Fibroblast of peridontal ligament (primary cell): ENCODE data around the gene DTL.
"Not testable (repeated sequence)": the region's sequence is repeated elsewhere in the genome, so short reads cannot be mapped to it uniquely, and the experiment has no call there.

Source experiments
- DNase-seq: peaks from one replicate; pipeline ENCODE4 v3.0.0-alpha.2; 2010; ENCODE audit errors: extremely low read depth

DTL gene

GRCh38 chr1:212035123-212035834, at the start of gene DTL, which contains the start of gene INTS7:
DTL (plus strand) TSS chr1:212035748; CDS start chr1:212035891, 143 bp downstream.
INTS7 (minus strand) TSS chr1:212035557; CDS start chr1:212035437, 120 bp downstream.
- DNase-seq: peak; percentile 99

GRCh38 chr1:211986628-211987254, 48.8 kb upstream of the DTL start:
- no peak for DNase-seq

- no peak for DNase-seq
Observed at GRCh38 chr1:211991695-211992094, 43.9 kb upstream of the DTL start.

GRCh38 chr1:211997426-211997825, 38.1 kb upstream of the DTL start:
- DNase-seq: not testable (repeated sequence)

GRCh38 chr1:212002536-212002935, 33.0 kb upstream of the DTL start:
- no peak for DNase-seq

- no peak for DNase-seq
Observed at GRCh38 chr1:212004895-212005608, 30.5 kb upstream of the DTL start.

- DNase-seq: no peak
Observed at GRCh38 chr1:212007178-212007577, 28.4 kb upstream of the DTL start.

- peak; percentile 69 for DNase-seq
Observed at GRCh38 chr1:212007886-212008285, 27.7 kb upstream of the DTL start.

GRCh38 chr1:212009561-212009960, 26.0 kb upstream of the DTL start:
- DNase-seq: no peak

GRCh38 chr1:212010004-212010403, 25.5 kb upstream of the DTL start:
- DNase-seq: no peak

- DNase-seq: peak; percentile 75
Observed at GRCh38 chr1:212012034-212012740, 23.4 kb upstream of the DTL start.

- no peak for DNase-seq
Observed at GRCh38 chr1:212013672-212014071, 21.9 kb upstream of the DTL start.

- DNase-seq: no peak
Observed at GRCh38 chr1:212020975-212021374, 14.6 kb upstream of the DTL start.

- no peak for DNase-seq
Observed at GRCh38 chr1:212021563-212021962, 14.0 kb upstream of the DTL start.

- DNase-seq: not testable (repeated sequence)
Observed at GRCh38 chr1:212022908-212023307, 12.6 kb upstream of the DTL start.

GRCh38 chr1:212024469-212025149, 10.9 kb upstream of the DTL start:
- DNase-seq: no peak

GRCh38 chr1:212027727-212028126, 7.8 kb upstream of the DTL start:
- not testable (repeated sequence) for DNase-seq

- DNase-seq: peak; percentile 92
Observed at GRCh38 chr1:212030936-212031528, 4.5 kb upstream of the DTL start.

GRCh38 chr1:212034516-212035122, 929 bp upstream of the DTL start:
- DNase-seq: no peak

- no peak for DNase-seq
Observed at GRCh38 chr1:212035835-212036605, 472 bp downstream of the DTL start.
